ENCODE data around the gene CACNA1D.

Gene CACNA1D

DNA sequence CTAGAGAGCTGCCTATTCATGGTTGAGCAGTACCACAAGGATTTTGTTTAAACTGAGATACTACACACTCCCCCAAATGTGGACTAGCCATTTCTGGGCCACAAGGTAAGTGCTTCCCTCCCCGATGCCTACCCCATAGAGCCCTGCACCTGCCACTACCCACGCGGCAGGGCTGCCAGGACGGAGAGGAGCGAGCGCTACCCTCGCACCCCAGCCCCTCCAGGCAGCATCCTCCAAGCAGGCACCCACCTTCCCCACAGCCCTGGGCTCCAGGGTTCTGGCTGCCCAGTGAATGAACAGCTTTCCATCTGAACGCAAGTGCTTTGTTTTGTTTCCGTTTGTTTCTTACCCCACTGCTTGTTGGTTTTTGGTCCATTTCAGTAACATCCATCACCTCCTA is 292.6 kb downstream of the CACNA1D start:
- no peak for DNase-seq (ENCODE audit: low read depth)

DNA sequence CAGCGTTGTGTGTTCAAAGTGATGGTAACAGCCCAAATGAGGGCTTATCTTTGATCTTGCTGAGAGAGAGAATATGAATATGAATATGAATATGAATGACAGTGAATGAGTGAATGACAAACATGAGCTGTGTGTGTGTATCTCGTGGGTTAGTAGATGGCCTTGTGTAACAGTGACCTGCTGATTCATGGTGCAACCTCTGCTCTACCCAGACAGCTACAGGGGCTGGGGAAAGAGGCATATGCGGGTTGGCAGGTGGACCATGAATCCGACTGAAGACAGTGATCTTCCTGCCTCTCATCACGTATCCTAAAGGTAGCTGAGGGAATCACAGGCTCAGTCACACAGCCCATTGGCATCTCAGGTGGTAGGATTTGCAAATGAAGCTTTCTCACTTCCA is 293.6 kb downstream of the CACNA1D start:
- DNase-seq (ENCODE audit: low read depth) = no peak

GRCh38 chr3:53789459-53789858 is 295.0 kb downstream of the CACNA1D start:
- DNase-seq (ENCODE audit: low read depth) = no peak

DNA sequence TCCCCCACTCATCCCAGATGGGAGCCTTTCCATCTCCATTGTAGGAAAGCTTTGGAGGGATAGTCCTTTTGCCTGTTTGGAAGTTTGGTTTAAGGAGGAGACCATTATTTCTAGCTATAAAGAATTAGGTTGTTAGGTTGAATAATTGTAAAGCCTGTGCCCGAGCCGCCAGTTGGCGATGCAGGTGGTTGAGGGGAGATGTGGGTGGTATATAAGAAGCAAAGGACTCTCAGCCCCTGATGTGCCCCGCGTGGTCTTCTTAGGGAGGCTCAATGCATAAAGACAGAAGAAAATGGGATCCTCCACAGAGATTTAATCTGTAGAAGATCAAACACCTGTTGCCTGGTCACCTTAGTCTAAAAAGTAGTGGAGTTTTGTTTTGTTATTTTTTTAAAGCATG is 296.1 kb downstream of the CACNA1D start:
- no peak for DNase-seq (ENCODE audit: low read depth)

- DNase-seq (ENCODE audit: low read depth) = no peak
Measured at GRCh38 chr3:53791317-53791716, 296.9 kb downstream of the CACNA1D start.

DNA sequence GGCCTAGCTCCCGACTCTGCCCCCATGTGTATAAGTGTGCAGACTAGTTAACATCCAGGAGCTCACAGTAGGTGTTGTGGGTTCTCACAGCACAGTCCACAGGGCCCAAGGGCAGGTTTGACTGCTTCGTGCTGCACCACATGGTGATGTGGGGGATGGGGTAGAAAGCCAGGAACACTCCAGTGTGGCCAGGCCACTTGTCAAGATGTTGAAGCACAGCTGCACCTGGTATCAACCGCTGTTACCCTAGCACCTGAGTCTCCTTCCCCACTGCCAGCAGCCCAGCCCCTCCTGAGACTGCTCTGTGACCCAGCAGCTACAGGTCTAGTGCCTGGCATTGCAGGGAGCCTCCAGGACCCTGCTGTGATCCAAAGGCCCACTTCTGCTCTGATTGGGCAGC is 298.5 kb downstream of the CACNA1D start:
- no peak for DNase-seq (ENCODE audit: low read depth)

DNA sequence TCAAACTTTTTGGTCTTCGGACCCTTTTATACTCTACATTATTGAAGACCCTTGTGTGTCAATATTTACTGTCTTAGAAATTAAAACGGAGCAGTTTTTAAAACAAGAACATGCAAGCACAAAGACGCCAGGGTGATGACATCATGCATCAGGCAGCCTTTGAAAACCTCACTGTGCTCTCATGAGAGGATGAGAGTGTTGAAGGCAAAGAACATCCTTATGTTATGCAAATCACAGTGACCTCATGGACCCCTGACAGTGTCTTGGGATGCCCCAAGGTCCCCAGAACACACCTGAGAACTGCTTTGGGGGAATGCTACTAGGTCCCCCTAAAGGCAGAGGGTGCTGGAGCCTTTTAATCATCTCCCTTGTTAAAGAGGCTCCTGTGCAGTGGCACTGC is 300.2 kb downstream of the CACNA1D start:
- DNase-seq (ENCODE audit: low read depth) = no peak

DNA sequence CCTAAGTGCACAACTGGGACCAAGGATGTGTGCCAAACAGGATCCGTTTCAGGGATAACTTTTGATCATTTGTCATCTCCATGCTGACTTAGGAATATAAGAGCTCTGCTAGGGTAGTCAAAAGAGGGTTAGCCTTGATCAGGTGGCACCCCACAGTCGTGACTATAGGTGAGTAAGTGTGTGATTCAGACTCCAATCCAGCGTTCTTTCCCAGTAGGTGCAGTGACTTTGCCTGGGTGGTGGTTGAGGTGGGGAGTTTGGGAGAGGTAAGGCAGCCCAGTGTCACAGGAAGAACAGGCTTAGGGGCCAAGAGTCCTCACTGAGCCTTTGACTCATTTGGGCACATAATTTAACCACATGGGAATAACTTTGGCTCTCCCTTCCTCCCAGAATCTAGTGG is 300.8 kb downstream of the CACNA1D start:
- DNase-seq (ENCODE audit: low read depth) = no peak

DNA sequence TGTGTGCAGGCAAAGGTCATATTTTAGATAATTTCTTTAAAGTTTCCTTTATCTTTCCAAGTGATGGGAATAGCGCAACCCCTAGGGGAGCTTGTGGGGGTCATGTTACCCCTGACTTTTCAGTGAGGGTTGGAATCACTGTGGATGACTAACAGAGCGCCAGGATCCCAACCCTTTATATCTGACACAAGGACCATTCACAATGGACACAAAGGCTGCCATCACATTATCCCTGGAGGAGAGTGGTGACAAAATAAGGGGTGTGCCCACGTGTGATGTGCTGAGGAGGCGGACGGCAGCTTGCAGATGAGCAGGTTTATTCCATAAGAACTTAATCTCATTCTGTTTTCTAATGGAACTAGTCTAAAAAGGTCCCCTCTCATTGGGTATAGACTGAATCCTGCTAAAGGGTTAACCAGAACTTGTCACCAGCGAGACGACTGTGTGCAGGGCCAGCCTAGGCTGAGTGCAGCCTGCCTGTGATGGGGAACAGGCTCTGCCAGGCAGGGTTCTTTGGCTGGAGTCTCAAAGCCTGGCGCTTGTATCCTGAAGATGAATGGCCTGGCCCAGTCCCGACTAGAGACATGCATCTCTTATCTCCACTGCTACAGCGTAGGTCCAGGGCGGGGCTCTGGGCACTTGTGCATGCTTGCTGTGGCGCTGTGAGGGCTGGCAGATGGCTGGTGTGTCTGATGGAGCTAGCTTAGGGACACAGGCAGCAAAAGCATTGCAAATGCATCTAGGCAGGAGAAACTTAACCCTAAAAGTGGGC is 301.6 kb downstream of the CACNA1D start:
- no peak for DNase-seq (ENCODE audit: low read depth)

- no peak for DNase-seq (ENCODE audit: low read depth)
Measured at GRCh38 chr3:53798144-53798543, 303.7 kb downstream of the CACNA1D start.

GRCh38 chr3:53799338-53799865 is 305.0 kb downstream of the CACNA1D start:
- no peak for DNase-seq (ENCODE audit: low read depth)

- no peak for DNase-seq (ENCODE audit: low read depth)
Measured at GRCh38 chr3:53800041-53800906, 305.9 kb downstream of the CACNA1D start.

DNA sequence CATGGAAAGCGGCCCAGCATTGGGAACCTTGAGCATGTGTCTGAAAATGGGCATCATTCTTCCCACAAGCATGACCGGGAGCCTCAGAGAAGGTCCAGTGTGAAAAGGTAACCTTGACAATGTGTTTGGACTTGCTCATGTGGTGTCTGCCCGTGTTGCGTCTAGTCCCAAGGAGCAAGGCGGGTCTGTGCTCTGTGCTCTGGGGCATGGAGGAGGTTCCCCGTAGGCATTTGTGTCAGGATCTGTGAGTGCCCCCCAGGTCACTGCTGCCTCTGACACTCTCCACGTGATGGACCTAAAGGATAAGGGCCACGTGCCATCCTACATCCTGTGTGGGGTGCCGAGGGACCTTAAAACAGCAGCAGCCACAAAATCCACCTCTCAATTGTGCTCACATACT is 306.9 kb downstream of the CACNA1D start:
- DNase-seq (ENCODE audit: low read depth) = no peak

DNA sequence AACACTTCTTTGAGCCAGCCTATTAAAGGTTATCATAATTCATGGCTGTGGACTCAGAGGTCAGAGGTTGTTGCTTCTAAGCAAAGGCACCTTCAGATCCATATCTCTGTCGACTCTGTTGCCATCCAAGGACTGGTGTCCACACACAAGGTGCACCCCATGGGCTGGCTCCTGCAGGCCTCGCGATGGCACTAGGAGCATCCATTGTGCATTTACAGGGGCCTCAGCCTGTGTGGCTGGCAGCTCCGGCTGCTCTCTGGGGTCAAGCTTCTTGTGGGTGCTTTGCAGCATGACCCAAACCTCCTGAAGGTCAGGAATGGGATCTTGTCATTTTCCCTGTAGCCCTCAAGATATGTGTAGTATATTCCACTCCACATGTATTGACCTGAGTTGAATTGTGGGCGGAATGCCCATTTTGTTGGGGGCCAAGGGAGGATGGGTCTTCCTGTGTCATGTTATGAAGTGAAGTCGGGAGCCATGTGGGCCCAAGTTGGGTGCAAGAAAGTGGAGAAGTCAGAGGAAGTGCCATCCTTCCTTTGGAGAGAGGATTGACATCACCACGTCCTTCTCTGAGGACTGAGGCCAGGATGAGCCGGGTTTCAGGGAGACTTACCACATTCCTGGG is 308.0 kb downstream of the CACNA1D start:
- DNase-seq (ENCODE audit: low read depth) = no peak

DNA sequence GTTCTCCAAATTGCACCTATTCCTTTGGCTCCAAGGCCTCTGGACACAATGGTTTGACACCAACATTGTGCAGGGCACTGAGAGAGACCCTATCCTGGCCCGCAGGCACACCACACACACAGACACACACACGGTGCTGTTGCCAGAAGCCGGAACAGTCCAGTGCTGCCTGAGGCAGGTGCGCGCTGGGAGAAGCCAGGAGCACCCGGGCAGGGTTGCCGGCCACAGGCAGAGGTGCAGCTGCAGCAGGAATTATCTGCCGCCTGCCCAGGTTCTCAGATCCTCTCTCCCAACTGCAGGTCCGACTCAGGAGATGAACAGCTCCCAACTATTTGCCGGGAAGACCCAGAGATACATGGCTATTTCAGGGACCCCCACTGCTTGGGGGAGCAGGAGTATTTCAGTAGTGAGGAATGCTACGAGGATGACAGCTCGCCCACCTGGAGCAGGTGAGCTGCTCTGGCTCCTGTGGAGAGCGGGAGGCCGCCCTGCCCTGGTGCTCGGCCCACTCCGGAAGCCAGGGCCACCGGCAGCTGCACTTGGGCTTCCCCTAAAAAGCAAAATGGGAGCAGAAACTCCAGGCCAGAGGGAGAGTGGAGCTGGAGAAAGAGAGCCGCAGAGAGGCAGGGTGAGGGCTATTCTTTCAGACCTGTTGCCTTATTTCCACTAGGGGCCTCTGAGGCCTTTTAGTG is 308.9 kb downstream of the CACNA1D start:
- no peak for DNase-seq (ENCODE audit: low read depth)

- DNase-seq (ENCODE audit: low read depth) = no peak
Measured at GRCh38 chr3:53803816-53804695, 309.6 kb downstream of the CACNA1D start.

DNA sequence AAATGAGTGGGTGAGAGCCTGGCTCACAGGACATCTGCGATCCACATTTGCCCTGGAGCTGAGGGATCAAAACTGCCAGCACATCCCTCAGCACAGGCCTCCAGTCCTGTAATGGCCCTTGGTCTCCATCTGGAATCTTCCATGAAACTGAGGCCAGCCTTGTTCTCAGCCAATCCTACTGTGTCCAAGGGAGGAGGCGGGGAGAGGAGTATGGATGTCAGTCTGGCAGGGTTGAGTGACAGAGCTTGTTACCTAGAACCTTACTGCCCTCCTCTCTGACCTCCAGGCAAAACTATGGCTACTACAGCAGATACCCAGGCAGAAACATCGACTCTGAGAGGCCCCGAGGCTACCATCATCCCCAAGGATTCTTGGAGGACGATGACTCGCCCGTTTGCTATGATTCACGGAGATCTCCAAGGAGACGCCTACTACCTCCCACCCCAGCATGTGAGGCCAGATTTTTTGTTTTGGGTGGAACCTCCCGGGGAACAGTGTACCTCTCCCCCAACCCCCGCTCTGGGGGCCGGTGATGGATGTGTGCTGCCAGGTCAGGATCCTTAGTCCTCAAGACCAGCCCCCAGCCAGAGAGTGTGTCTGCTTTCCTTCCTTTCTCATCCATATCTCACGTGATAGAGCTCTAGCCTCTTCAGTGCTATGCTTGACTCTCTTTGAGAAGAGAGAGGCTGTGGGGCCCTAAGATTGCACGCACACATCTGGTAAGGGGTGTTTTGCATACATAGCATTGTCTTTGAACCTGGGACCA is 310.5 kb downstream of the CACNA1D start:
- no peak for DNase-seq (ENCODE audit: low read depth)

GRCh38 chr3:53805463-53806159 is 311.2 kb downstream of the CACNA1D start:
- DNase-seq (ENCODE audit: low read depth) = no peak
